Vagina (tissue), 2 donors: ENCODE measurements around the gene ITLN1. TPM values are rescaled to one million over a fixed set of nuclear protein-coding genes. Genes with fewer than 3 reads are reported as not detected.

Experiments used
- DNase-seq, 2 donors: peaks; one replicate each; pipeline ENCODE4 v3.0.0-alpha.2; 2017; ENCODE audit errors: extremely low spot score in 2 of 2
- H3K27ac ChIP-seq: fragments of 200-600 bp; sonication (generic); one replicate; pipeline ENCODE4 v1.5.1; 2019
- H3K27me3 ChIP-seq: fragments of 200-600 bp; sonication (generic); one replicate; pipeline ENCODE4 v1.5.1; 2019
- H3K36me3 ChIP-seq, 2 donors: fragments of 200-600 bp; sonication (generic); one replicate each; pipeline ENCODE4 v1.5.1; 2017 to 2019
- H3K4me1 ChIP-seq: fragments of 200-600 bp; sonication (generic); one replicate; pipeline ENCODE4 v1.5.1; 2019
- H3K4me3 ChIP-seq, 2 donors: fragments of 200-600 bp; sonication (generic); 1 replicate in 1 of 2; 2 replicates in 1 of 2; pipeline ENCODE4 v1.5.1; 2016 to 2019
- H3K9me3 ChIP-seq: fragments of 200-600 bp; sonication (generic); one replicate; pipeline ENCODE4 v1.5.1; 2019
- POLR2A ChIP-seq, 2 donors: fragments of 450-650 bp; IDR thresholded peaks; one replicate each; pipeline ENCODE4 v1.6.1; 2017; ENCODE audit warnings: antibody characterized with exemption in 2 of 2, mild to moderate bottlenecking in 2 of 2, moderate library complexity in 2 of 2
- POLR2AphosphoS5 ChIP-seq, 2 donors: sonication (generic); formaldehyde crosslinking; IDR thresholded peaks; one replicate each; pipeline ENCODE4 v1.9.0; 2017; ENCODE audit warnings: antibody characterized with exemption in 2 of 2, mild to moderate bottlenecking in 2 of 2, low read depth in 1 of 2; ENCODE audit not compliant: insufficient read depth in 1 of 2
- intact Hi-C: fragments of 100-400 bp; cut with DNase I; formaldehyde crosslinking; loops from one replicate; pipeline ENCODE4 v1.15.1; 2023
- total RNA-seq: library from RNA; depleted of rRNA; stranded (reverse); fragments of >200 nt; gene quantifications from one replicate; pipeline ENCODE4 v1.2.3, GENCODE V29; 2016
- TF ChIP-seq, protein P1 (sequence below), 3 experiments: fragments of 450-650 bp in 2 of 3; fragments of 200-600 bp in 1 of 3; sonication (generic) in 1 of 3; IDR thresholded peaks; one replicate each; pipeline ENCODE4 v1.5.1; 2017 to 2019; ENCODE audit warnings: antibody characterized with exemption in 3 of 3, mild to moderate bottlenecking in 2 of 3, moderate library complexity in 2 of 3

ITLN1 gene
- total RNA-seq, 1 donor from 2014 or later: 1.5 TPM

DNA sequence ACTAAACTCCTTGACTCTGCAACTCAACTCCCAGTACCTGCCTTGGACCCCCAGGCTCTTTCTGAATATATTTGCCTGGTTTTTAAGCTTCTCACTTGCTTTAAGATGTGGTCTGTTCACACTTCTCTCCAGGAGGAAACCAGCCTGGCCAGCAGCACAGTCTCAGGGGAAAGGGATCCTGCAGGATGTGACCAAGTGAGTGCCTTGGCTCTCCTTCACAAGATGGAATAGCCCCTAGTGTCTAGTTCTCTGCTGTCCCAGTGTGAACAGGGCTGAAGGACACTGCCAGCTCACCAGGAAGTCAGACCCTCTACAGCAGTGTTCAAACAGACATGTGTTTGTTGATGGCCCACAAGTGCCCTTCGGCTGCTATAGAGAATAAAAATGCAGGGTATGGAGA, 55.2 kb downstream of the ITLN1 start:
- no peak overlapping the region for H3K4me3 ChIP-seq
- H3K27me3 ChIP-seq: no peaks in the 10 kb centered on the region
- H3K36me3 ChIP-seq: no peaks in the 10 kb centered on the region
- no peak for TF ChIP-seq POLR2A (IDR thresholded peaks at IDR 0.05)
- no peak for TF ChIP-seq POLR2AphosphoS5 (IDR thresholded peaks at IDR 0.05; ENCODE audit: insufficient read depth in 1 of 2, low read depth in 1 of 2)
- TF ChIP-seq, protein P1, sequence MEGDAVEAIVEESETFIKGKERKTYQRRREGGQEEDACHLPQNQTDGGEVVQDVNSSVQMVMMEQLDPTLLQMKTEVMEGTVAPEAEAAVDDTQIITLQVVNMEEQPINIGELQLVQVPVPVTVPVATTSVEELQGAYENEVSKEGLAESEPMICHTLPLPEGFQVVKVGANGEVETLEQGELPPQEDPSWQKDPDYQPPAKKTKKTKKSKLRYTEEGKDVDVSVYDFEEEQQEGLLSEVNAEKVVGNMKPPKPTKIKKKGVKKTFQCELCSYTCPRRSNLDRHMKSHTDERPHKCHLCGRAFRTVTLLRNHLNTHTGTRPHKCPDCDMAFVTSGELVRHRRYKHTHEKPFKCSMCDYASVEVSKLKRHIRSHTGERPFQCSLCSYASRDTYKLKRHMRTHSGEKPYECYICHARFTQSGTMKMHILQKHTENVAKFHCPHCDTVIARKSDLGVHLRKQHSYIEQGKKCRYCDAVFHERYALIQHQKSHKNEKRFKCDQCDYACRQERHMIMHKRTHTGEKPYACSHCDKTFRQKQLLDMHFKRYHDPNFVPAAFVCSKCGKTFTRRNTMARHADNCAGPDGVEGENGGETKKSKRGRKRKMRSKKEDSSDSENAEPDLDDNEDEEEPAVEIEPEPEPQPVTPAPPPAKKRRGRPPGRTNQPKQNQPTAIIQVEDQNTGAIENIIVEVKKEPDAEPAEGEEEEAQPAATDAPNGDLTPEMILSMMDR (IDR thresholded peaks at IDR 0.05): no peak
- no peaks in the 10 kb centered on the region for H3K9me3 ChIP-seq
- intact Hi-C loops: no loop called here
- DNase-seq: no peak
- H3K4me1 ChIP-seq: no peaks in the 10 kb centered on the region
- no peak overlapping the region for H3K27ac ChIP-seq

DNA sequence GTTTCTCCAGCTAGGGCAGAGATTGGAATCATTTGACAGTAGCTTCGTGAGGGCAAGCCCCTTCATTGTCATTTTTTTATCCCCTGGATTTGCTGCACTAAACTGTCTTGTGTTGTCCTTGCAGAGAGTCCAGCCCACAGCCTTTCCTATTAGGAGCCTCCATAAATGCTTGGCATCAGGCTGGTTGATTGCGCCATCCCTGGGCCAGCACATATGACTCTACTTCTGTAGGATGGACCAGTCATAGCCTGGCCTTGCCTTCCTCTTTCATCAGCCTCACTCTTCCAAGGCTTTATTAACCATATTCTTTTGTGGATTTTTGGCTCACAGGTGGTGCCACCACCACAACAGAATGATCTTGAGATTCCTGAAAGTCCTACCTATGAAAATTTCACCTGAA, 57.6 kb downstream of the ITLN1 start:
- Histone ChIP-seq H3K9me3 (no peaks in the 10 kb centered on the region), H3K27ac (no peak overlapping the region), H3K36me3 (no peaks in the 10 kb centered on the region), H3K4me1 (no peaks in the 10 kb centered on the region), H3K27me3 (no peaks in the 10 kb centered on the region), H3K4me3 (no peak overlapping the region)
- TF ChIP-seq, protein P1 (IDR thresholded peaks at IDR 0.05): no peak
- TF ChIP-seq POLR2AphosphoS5 (IDR thresholded peaks at IDR 0.05; ENCODE audit: insufficient read depth in 1 of 2, low read depth in 1 of 2): no peak
- no peak for TF ChIP-seq POLR2A (IDR thresholded peaks at IDR 0.05)
- DNase-seq: no peak
- intact Hi-C loops: no loop called here

DNA sequence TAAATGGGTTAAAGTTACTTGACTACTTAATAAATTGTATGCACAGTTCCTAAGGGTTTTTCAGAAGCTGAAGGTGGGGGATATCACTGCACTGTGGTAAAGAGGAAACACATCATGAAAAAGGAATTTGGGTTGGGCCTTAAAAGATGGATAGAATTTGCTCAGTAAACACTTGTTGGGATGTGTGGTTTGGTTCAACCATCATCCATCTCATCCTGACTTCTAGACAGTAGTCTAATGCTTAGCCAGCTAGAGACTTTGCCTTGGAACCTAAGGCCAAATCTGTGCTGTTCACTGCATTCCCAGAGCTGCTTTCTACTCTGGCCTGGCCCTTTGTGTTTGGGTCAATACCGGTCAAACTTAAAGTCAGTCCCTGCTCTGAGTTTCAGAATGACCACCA, 58.4 kb downstream of the ITLN1 start:
- no peaks in the 10 kb centered on the region for H3K9me3 ChIP-seq
- DNase-seq: peak in 1 of 2 donors; percentile 56
- TF ChIP-seq, protein P1 (IDR thresholded peaks at IDR 0.05): no peak
- TF ChIP-seq POLR2AphosphoS5 (IDR thresholded peaks at IDR 0.05; ENCODE audit: insufficient read depth in 1 of 2, low read depth in 1 of 2): no peak
- TF ChIP-seq POLR2A (IDR thresholded peaks at IDR 0.05): no peak
- no peak overlapping the region for H3K4me3 ChIP-seq
- no peaks in the 10 kb centered on the region for H3K36me3 ChIP-seq
- H3K4me1 ChIP-seq: no peaks in the 10 kb centered on the region
- H3K27me3 ChIP-seq: no peaks in the 10 kb centered on the region
- intact Hi-C loops: no loop called here
- H3K27ac ChIP-seq: no peak overlapping the region

Other genes starting within 250 kb of the ITLN1 start
- gene SLAMF1, start 238.1 kb downstream of the ITLN1 start, total RNA-seq: 6.9 TPM
- 4.7 TPM for gene CD48, start 173.4 kb downstream of the ITLN1 start, total RNA-seq
- 2.2 TPM for gene SLAMF7, start 145.9 kb downstream of the ITLN1 start, total RNA-seq
- 4.7 TPM for gene LY9, start 89.0 kb downstream of the ITLN1 start, total RNA-seq
- gene CD244, start 22.3 kb downstream of the ITLN1 start, total RNA-seq: 2.0 TPM
- 2.0 TPM for gene ITLN2, start 69.6 kb upstream of the ITLN1 start, total RNA-seq
- 178 TPM for gene F11R, start 136.0 kb upstream of the ITLN1 start, total RNA-seq
- 44.7 TPM for gene TSTD1, start 153.8 kb upstream of the ITLN1 start, total RNA-seq
- 39.0 TPM for gene USF1, start 160.8 kb upstream of the ITLN1 start, total RNA-seq
- gene ARHGAP30, start 184.7 kb upstream of the ITLN1 start, total RNA-seq: 14.5 TPM
- 42.7 TPM for gene NECTIN4, start 204.4 kb upstream of the ITLN1 start, total RNA-seq
- gene KLHDC9, start 213.2 kb upstream of the ITLN1 start, total RNA-seq: 9.3 TPM
- 47.1 TPM for gene PFDN2, start 232.9 kb upstream of the ITLN1 start, total RNA-seq
- gene NIT1, start 232.9 kb upstream of the ITLN1 start, total RNA-seq: 31.7 TPM
- 42.0 TPM for gene DEDD, start 247.5 kb upstream of the ITLN1 start, total RNA-seq